Measurements from ENCODE around the gene ADM2.

Gene ADM2

DNA sequence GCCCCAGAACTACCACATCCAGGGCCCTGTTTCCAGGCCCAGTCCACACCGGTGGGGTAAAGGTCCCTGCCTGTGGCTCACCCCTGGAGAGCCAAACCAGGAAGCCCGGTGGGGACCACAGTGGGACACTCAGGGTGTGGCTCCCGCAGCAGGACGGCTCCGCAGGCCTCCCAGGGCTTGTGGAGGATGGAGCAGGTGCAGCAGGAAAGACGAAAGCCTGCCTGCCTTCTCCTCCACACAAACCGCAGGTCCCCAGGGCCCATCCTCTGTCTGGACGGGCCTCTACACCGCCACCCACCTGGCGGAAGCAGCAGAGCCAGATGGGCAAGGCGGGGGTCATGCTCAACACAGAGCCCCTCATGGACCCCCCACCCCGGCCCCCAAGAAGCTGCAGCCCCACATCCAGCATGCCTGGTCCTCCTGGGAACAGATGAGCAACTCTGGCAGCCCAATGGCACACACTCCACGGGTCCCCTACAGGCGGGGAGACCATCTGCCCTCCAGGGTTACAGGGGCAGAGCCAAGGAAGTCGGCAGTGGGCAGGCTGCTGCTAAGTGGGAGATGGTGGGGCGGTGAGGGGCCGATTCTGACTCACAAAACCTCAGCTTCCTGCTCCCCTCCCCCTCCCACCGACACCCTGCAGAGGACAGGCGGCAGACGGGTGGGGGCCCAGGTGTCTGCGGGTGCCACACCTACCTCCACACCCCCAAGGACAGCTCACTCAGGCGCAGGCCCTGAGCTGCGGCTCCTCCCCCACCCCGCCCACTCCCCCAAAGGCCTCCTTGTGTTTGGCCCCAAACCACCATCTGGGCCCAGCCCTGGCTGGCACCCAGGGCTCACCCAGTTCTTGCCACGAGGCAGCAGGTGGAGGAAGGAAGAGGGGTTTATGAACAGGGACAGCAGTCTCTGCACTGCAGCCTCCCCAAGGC is 11.7 kb upstream of the ADM2 start:
- peak; percentile 97 for DNase-seq

DNA sequence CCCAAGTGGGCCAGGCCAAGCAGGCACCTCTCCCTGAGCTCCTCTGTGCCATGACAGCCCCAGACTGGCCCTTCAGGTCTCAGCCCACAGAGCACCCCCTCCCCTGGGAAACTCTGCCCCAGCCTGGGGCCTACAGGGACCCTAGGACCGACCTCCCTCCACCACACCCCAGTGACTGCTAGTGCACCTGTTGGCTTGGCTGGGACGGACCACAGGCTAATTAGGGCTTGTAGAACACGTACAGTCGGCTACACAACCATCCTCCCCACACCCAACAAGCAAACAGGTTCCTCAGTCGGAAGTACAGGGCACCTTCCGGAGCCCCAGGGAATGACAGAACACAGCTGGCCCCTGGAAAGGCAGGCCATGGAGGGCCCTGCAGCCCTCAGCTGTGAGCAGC is 10.9 kb upstream of the ADM2 start:
- DNase-seq = no peak

DNA sequence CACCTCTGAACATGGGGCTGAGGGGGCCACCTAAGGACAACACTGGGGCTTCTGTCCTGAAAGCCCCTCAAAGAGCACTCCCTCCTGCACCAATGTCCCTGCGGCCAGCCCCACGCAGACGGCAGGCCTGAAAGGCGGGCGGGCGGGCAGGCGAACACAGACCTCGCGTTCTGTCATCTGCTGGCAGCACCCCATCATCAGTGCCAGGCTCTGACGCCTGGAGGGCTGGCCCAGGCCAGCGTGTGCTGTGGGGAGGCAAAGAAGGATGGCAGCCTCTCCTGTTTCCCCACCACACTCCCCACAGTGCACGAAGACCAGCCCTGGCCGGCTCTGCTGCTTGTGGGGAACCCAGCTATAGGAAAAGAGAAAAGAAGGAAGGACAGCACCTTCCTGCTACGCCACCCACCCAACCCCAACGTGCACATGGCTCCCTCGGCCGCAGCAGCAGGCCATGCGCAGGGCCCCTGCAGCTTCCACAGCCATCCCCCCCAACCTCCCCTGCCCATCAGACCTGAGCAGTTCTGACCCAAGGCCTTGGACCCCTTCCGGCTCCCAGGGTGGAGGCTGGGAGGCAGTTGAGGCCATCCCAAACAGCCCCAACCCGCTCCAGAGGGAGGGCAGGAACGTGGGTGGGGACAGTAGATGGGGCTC is 10.0 kb upstream of the ADM2 start:
- no peak for DNase-seq

DNA sequence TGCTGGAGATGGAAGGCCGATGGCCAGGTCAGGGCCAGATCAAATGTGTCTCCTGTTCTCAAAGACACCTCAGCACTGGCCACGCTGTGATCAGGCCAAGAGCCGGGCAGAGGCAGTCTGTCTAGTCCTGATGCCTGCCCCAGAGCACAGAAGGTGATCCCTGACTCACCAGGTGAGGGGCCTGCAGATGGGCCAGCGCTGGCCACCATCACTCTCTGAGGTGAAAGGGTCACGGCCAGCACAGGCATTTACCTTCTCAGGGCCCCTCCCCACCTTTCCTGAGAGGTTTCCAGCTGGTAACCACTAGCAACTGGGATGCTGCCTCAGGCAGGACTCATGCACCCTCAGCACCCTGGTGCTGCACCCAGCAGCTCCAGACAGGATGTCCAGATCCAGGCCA is 9.4 kb upstream of the ADM2 start:
- DNase-seq = no peak

DNA sequence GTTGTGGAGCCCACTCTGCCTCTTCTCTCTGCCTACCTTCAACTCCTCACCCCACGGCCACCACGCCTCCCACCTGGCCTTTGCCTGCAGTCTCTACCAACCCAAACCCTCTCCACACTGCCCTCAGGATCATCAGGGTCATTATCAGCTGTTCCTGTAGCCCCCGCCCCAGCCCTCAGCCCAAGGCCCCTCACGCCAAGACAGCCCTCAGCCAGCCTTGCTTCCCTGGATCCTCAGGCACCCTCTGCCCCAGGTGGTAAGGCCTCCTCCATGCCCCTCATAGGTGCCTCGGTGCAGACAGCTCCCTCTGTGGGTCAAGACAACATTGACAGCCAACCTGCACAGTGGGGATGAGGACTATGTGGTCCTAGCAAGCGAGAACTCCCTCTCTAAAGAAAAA is 8.3 kb upstream of the ADM2 start:
- peak; percentile 60 for DNase-seq

DNA sequence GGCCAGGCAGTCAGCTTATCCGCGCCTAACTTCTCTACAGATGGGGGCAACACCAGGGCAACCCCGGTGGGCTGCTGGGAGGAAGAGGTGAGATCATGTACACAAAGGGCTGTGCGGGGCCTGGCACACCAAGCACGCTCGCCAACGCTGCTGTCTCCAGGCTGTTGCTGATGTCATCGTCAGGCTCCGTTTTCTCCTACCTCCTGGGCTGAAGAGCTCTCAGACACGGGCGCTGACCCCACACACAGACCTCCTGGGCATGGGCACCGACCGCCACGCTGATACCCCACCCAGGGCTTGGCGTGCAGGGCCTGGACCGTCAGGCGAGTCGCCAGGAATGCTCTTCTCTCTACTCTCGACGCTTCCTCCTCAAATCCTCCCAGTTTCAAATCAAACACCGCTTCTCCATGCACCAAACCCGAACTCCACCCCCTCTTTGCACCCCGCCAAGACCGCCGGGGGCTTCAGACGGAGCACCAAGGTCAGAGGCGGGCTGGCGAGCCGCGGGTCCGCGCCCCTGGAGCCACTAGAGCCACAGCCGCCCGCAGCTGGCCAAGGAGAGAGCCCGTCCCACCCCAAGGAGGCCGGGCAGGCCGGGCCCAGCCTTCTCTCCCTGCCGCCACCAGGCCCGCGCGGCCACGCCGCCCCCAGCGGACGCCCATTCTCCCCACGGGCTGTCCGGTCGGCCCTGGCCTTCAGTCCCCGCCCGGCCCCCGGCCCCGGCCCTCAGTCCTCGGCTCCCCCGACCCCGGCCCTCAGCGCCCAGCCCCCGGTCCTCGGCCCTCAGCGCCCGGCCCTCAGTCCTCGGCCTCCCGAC is 7.3 kb upstream of the ADM2 start:
- peak; percentile 60 for DNase-seq

DNA sequence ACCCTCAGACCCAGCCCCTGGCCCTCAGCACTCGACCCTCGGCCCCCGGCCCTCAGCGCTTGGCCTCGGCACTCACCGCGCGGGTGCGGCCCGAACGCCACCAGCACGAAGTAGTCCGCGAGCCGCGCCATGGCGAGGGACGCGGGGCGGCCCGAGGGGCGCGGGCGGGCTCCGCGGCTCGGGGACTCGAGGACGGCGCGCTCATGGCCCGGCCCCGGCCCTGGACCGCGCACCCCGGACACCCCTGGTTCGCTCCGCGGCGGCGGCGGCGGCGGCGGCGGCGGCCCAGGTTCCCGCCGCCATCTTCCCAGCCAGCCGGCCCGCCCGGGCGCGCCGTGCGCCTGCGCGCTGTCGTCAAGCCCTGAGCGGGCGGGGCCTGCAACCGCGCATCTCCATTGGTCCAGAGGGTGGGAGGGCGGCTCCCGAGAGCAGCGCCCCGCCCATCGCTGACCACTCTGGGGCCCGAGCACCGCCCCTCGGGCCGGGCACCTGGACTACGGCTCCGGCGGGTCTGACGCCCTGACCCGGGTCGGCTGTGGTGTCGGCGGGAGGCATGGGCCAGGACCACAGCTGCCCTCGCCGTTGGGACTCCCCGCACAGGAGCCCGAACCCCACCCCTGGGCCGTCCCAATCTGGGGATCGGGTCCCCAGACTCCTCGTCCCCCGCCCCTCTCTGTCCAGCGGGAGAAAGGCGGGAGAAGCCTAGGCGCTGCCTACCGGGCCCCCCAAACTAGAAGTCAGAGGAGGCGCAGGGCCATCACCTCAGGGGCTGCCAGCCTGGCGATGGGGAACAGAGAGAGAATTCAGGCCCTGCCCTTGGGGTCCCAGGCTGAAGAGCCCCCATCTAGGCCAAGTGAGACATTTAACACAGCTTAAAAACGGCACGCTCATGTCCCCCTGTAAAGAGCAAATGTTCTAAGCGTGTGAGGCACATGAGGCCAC is 6.4 kb upstream of the ADM2 start, which contains the start of gene SBF1:
Gene SBF1, minus strand, starts transcription at position 326 of the 942 bp plus-strand sequence. Its CDS starts 195 bp downstream, at position 131.
- peak; percentile 92 for DNase-seq

DNA sequence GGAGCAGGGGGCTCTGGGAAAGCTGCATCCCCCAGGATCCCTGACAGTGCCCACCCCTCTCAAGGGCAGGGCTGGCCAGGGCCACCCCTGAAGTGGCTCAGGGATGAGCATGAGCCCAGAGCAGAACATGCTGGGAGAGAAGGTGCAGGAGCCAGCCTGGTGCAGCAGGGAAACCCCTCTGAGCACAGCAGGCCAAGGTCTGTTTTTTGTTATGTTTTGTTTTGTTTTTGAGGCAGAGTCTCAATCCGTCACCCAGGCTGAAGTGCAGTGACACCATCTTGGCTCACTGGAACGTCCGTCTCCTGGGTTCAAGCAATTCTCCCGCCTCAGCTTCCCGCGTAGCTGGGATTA is 5.7 kb upstream of the ADM2 start:
- no peak for DNase-seq

DNA sequence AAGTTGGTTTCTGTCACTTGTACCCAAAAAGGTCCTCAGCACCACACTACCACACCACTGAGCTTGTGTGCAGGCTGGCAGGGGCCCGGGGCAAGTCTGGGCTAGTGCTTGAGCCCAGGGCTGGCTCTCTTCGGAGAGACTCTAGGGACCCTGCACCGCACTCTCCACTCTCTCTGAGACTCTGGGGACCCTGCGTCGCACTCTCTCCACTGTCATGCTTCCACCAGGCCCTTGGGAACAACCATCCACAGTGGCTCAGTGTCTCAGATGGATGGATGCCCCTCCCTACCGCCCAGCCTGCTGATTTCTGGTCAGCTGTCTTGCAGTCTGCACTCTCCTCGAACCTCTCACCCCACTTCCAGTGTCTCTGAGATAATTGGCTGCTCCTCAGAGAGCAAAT is 4.5 kb upstream of the ADM2 start:
- DNase-seq = no peak

DNA sequence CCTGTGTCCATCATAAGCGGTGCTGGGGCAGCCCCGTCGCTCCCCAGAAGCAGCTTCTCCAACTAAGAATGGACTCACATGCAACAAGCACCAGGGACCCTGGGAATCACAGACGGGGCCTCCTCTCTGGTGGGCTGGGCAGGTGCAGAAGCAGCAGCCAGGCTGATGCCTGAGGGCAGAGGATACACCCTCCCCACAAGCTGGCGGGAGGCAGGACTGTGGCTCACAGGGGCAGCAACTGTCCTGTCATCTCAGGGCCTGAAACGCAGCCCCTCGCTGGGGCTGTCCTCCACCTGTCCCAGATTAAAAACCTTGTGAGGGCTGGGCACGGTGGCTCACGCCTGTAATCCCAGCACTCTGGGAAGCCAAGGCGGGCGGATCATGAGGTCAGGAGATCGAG is 3.4 kb upstream of the ADM2 start:
- DNase-seq = no peak

DNA sequence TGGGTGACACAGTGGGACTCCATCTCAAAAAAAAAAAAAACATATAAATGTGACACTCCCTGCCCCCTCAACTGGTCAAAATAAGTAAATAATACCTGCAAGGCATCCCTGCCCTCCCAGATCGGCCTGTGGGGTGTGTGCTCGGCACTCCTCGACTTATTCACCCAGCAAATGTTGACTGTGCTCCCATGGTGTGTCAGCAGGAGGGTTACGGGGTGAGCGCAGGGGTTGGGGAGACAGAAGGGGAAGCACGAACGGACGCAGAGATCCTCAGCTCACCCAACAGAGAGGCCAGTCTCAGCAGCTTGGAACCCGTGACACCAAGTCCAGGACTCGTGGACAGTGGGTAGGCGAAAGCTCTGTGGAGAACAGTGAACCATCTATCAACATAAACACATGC is 1.6 kb upstream of the ADM2 start:
- no peak for DNase-seq

DNA sequence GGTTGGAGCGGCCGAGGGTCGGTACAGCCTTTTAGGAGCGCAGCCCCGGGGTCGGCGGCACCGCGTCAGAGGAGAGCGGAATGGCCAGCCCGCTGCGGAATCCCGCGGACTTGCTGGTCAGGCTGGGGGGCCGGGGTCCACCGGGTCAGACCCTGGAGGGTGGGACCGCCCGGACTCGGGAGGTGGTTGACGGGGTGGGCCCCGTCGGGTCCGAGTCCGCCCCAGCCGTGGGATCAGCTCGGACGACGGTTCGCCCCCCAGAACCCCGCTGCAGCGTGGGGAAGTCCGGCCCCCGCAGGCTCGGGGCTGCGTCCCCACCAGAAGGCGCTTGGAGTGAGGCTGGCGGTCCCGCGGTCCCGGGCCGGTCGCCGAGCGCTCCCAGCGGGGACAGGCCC is 301 bp upstream of the ADM2 start:
- no peak for DNase-seq

DNA sequence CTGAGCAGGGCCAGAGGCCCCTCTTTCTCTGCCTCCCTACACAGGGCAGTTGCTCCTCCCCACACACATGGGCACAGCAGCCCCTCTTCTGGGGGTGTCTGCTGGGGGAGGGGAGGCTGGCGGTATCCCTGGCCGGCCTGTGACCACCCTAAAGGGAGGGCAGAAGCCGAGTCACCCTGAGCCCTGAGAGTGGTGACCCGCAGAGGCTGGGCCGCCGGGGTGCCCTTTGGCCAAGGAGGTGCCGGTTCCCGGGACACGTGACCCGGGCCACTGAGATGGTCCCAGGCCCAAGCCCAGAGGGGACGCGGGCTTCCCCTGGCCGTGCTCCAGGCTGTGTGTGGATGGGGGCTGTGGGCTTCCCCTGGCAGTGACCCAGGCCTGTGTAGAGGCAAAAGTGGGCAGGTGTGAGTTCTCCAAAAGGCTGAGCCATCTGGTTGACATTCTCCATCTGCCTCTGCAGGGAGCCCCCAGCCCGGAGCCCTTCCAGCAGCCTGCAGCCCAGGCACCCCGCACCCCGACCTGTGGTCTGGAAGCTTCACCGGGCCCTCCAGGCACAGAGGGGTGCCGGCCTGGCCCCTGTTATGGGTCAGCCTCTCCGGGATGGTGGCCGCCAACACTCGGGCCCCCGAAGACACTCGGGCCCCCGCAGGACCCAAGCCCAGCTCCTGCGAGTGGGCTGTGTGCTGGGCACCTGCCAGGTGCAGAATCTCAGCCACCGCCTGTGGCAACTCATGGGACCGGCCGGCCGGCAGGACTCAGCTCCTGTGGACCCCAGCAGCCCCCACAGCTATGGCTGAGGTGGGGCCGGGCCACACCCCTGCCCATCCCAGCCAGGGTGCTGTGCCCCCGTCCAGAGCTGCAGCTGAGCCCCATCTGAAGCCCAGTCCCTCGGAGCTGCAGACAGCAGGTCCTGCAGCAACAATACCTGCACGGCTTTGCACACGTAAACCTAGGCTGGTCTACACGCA is 1.0 kb downstream of the ADM2 start:
- no peak for DNase-seq

DNA sequence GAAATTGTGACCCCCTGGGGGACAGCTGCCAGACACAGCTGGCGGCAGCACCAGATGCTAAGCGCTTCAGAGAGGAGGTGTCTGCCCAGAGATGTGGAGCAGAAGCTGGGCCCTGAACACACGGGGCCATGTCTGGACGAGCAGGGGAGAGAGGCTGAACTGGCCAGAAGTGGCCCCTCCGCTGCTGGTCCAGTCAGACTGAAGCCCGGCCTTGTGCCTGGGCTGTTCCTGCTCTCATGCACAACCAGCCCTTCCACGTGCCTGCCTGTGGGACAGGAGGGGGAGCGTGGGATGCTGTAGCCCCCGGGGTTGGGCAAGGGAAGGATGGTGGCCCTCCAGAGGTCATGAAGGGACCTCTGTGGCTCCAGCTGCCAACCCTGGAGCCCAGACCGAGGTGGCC is 1.8 kb downstream of the ADM2 start:
- no peak for DNase-seq

DNA sequence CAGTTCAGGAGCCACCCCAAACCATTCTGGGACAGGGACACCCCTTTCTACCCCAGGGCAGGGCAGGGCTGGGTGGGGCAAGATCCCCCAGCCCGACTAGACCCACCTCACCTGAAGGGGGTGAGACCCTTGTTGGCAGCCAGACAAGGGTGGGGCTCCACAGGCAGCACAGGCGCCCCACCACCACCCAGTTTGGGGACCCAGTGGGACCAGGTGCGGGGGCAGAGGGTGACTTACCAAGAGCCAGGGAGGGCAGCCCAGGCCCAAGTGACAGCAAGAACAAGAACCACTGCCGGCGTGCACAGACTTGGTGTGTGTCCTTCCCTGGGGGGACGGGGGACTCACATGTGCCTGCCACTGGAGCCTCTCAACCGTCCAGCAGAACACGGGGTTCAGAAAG is 2.2 kb downstream of the ADM2 start:
- no peak for DNase-seq

DNA sequence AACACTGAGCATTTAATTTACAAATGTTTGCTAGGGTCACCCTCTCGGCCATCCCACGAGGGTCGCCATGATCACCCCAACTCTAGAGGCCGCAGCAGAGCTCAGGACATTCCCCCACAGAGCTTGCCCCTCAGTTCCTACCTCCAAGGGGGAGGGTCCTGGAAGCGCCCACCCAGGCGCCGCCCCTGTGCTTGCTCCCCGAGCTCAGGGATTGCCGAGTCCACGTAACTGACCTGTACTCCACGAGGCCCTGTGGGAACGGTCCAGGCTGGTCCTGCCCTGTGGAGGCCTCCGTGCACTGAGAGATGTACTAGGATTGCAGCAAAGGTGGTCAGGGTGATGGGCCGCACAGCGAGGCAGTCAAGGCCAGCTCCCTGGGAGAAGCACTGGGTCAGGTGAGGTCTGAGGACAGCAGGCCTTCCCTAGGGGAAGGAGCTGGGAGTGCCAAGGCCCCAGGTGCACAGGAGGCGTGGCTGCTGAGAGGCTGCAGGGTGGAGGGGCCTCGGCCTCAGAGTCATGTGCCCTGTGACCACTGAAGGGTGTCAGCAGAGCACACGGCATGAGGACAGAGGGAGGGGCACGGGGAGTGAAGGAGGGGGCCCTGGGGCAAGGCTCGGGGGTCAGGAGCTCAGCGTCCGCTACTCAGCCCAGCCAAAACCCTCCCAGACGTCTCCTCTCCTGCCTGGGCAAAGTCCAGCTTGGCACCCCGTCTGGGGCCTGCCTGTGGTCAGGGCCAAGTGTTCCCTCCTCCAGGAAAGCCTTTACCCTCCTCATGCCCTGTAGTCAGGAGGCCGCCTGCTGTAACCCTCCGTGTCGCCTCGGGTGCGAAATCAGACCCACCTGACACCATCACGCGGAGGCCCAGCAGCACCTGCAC is 2.9 kb downstream of the ADM2 start:
- DNase-seq = no peak

DNA sequence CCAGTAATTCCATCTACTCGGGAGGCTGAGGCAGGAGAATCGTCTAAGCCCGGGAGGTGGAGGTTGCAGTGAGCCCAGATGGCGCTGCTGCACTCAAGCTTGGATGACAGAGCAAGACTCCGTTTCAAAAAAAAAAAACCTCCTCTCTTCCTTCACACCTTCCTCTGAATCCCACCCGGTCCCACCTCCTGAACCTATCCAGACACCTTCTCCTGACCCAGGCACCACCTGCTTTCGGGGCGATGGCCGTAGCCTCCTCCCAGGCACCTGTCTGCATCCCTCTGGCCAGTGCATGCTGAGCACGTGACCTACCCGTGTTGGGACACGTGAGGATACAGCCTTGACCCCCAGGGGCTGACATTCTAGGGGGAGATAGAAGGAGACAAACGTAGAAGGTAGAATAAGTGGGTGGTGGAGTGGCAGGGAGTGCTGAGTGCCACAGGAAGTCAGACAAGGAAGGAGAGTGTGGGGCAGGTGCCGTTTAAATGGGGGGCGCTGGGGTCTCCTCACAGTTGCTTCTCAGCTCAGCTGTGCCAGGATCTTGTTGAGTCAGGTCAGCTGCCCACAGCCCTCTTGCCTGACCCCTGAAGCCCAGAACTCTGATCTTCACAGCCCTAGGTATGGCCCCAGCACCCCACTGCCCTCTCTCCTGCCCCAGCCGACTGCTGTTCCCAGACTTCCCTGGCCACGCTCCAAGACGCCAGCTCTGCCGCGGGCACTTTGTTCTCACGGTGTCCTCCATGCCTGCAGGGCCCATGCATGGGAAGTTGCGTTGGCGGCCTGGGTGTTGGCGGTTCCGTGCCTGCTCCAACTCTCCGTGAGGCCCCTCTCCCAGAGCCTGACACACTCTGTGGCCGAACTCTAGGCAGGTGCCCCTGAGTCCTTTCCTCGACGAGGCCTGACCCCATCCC is 4.1 kb downstream of the ADM2 start:
- DNase-seq = no peak

DNA sequence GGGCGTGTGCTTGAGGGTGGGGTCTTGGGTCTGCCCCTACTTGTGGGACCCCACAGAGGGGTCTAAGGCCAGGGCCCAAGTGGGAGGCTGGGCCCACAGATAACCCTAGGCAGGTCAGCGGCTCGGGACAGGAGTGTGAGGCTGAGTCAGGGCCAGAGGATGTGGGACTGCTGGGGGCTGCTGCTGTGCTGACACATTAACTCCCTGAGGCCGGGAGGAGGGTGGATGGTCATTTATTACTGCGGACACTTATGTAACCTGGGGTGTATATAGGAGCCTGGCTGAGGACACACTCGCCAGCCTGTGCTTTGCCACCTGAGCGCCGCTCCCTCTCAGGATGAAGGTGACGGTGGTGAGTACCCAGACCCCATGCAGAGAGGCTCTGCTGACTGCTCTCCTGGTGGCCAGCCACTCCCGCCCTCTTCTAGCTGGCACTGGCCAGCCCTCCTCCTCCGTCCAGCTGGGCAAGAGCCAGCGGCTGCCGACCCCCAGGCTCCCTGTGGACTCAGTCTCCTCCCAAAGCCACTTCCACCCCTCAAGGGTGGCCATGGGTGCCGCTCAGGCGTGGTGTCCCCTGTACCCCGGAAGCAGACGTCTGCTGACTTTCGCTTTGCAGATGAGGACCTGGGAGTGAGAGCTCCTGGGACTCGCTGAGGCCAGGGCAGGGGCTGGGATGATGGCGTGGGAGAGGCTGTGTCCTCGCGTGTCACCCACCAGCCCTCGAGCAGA is 5.4 kb downstream of the ADM2 start, which contains the start of gene MIOX:
Gene MIOX, plus strand, starts transcription at position 299 of the 729 bp plus-strand sequence. Its CDS starts 39 bp downstream, at position 338.
- no peak for DNase-seq

Measured in stimulated activated CD4-positive, alpha-beta T cell treated with anti-CD3 and anti-CD28 coated beads, Interleukin-15, amount 100 ng/mL, for 24 hours (primary cell).